Cardiac fibroblast (primary cell): ENCODE data around the gene SUGCT.

ENCODE experiments used
- DNase-seq, 2 donors: peaks; one replicate each; pipeline versions ENCODE4 v3.0.0 to v3.0.0-alpha.2; 2010; ENCODE audit warnings: low read depth in 2 of 2
- H3K4me3 ChIP-seq, 2 donors: replicated peaks in 1 of 2; 1 replicate in 1 of 2; 2 replicates in 1 of 2; pipeline ENCODE4 v1.5.1; 2011; ENCODE audit warnings: low read depth in 2 of 2, low read length in 2 of 2, mild to moderate bottlenecking in 2 of 2, moderate library complexity in 1 of 2
- CTCF ChIP-seq: IDR thresholded peaks from one replicate; pipeline ENCODE4 v1.5.1; 2011; ENCODE audit warnings: low read depth, mild to moderate bottlenecking, low read length, inconsistent platforms

SUGCT gene

GRCh38 chr7:40542982-40543741 lies 408.4 kb downstream of the SUGCT start:
- H3K4me3 ChIP-seq: no peak overlapping the region
- peak in 1 of 2 donors; percentile 8 for DNase-seq
- TF ChIP-seq CTCF: no peak

GRCh38 chr7:40544221-40544723 lies 409.5 kb downstream of the SUGCT start:
- TF ChIP-seq CTCF: no peak
- H3K4me3 ChIP-seq: no peak overlapping the region
- DNase-seq: peak in 1 of 2 donors; percentile 33

GRCh38 chr7:40544871-40545303 lies 410.1 kb downstream of the SUGCT start:
- TF ChIP-seq CTCF: no peak
- DNase-seq: peak in 1 of 2 donors; percentile 51
- H3K4me3 ChIP-seq: no peak overlapping the region

- TF ChIP-seq CTCF: no peak
Observed at GRCh38 chr7:40545739-40546138, 410.9 kb downstream of the SUGCT start.

GRCh38 chr7:40546616-40547501 lies 412.1 kb downstream of the SUGCT start:
- no peak for TF ChIP-seq CTCF
- peak; percentile 18 to 61 for DNase-seq
- no peak overlapping the region for H3K4me3 ChIP-seq

More at GRCh38 chr7:40545739-40546138, 410.9 kb downstream of the SUGCT start:
- no peak for DNase-seq
- H3K4me3 ChIP-seq: no peak overlapping the region

GRCh38 chr7:40549372-40550039 lies 414.7 kb downstream of the SUGCT start:
- no peak for DNase-seq
- H3K4me3 ChIP-seq: no peak overlapping the region
- no peak for TF ChIP-seq CTCF
